Measurements from ENCODE around the gene CTPS1. TPM values are rescaled to one million over a fixed set of nuclear protein-coding genes. Genes with fewer than 3 reads are reported as not detected.

CTPS1 gene
- total RNA-seq, 1 donor from 2014 or later = 41.2 TPM

GRCh38 chr1:41015281-41015896, 35.9 kb downstream of the CTPS1 start:
- peaks cover 27% of the 10 kb centered on the region for H3K36me3 Mint-ChIP-seq (ENCODE audit: low read depth, unreplicated experiment)

GRCh38 chr1:41015897-41016470, 36.5 kb downstream of the CTPS1 start:
- Mint-ChIP-seq H3K4me3 (ENCODE audit: unreplicated experiment) (no peak overlapping the region), H3K27ac (ENCODE audit: unreplicated experiment) (peak overlapping the region; percentile 100), H3K9me3 (ENCODE audit: unreplicated experiment) (no peaks in the 10 kb centered on the region), H3K27me3 (ENCODE audit: unreplicated experiment) (peaks cover 9% of the 10 kb centered on the region), H3K4me1 (ENCODE audit: unreplicated experiment) (peaks cover 37% of the 10 kb centered on the region), H3K36me3 (ENCODE audit: low read depth, unreplicated experiment) (peaks cover 21% of the 10 kb centered on the region)
- DNase-seq (ENCODE audit: low spot score) = no peak
- no peak for TF ChIP-seq CTCF (IDR thresholded peaks at IDR 0.05; ENCODE audit: unreplicated experiment)

More at GRCh38 chr1:41015281-41015896, 35.9 kb downstream of the CTPS1 start:
- Mint-ChIP-seq H3K4me3 (ENCODE audit: unreplicated experiment) (no peak overlapping the region), H3K4me1 (ENCODE audit: unreplicated experiment) (peaks cover 37% of the 10 kb centered on the region), H3K27me3 (ENCODE audit: unreplicated experiment) (peaks cover 9% of the 10 kb centered on the region), H3K9me3 (ENCODE audit: unreplicated experiment) (no peaks in the 10 kb centered on the region), H3K27ac (ENCODE audit: unreplicated experiment) (peak overlapping the region; percentile 100)
- TF ChIP-seq CTCF (IDR thresholded peaks at IDR 0.05; ENCODE audit: unreplicated experiment) = no peak
- no peak for DNase-seq (ENCODE audit: low spot score)

- Mint-ChIP-seq H3K4me3 (ENCODE audit: unreplicated experiment) (no peak overlapping the region), H3K9me3 (ENCODE audit: unreplicated experiment) (no peaks in the 10 kb centered on the region), H3K4me1 (ENCODE audit: unreplicated experiment) (peaks cover 48% of the 10 kb centered on the region), H3K27me3 (ENCODE audit: unreplicated experiment) (peaks cover 11% of the 10 kb centered on the region), H3K27ac (ENCODE audit: unreplicated experiment) (peak overlapping the region; percentile 48), H3K36me3 (ENCODE audit: low read depth, unreplicated experiment) (peaks cover 16% of the 10 kb centered on the region)
- DNase-seq (ENCODE audit: low spot score) = no peak
- no peak for TF ChIP-seq CTCF (IDR thresholded peaks at IDR 0.05; ENCODE audit: unreplicated experiment)
Observed at GRCh38 chr1:41017141-41018017, 37.9 kb downstream of the CTPS1 start.

GRCh38 chr1:41018018-41018410, 38.5 kb downstream of the CTPS1 start:
- no peak for TF ChIP-seq CTCF (IDR thresholded peaks at IDR 0.05; ENCODE audit: unreplicated experiment)
- peaks cover 11% of the 10 kb centered on the region for H3K27me3 Mint-ChIP-seq (ENCODE audit: unreplicated experiment)
- no peak overlapping the region for H3K4me3 Mint-ChIP-seq (ENCODE audit: unreplicated experiment)
- peaks cover 47% of the 10 kb centered on the region for H3K4me1 Mint-ChIP-seq (ENCODE audit: unreplicated experiment)
- no peak for DNase-seq (ENCODE audit: low spot score)
- H3K9me3 Mint-ChIP-seq (ENCODE audit: unreplicated experiment) = no peaks in the 10 kb centered on the region
- peaks cover 17% of the 10 kb centered on the region for H3K36me3 Mint-ChIP-seq (ENCODE audit: low read depth, unreplicated experiment)
- no peak overlapping the region for H3K27ac Mint-ChIP-seq (ENCODE audit: unreplicated experiment)

Data from endothelial cell (in vitro differentiated cells).